GM21528 (cell line): ENCODE results near the gene SLC15A5.

Experiments used
- ATAC-seq: cut with Tn5 transposase; IDR thresholded peaks from one replicate; pipeline ENCODE4 v1.9.1; 2021; ENCODE audit warnings: mild to moderate bottlenecking, moderate library complexity; ENCODE audit not compliant: unreplicated experiment, low FRiP score

SLC15A5 gene

DNA sequence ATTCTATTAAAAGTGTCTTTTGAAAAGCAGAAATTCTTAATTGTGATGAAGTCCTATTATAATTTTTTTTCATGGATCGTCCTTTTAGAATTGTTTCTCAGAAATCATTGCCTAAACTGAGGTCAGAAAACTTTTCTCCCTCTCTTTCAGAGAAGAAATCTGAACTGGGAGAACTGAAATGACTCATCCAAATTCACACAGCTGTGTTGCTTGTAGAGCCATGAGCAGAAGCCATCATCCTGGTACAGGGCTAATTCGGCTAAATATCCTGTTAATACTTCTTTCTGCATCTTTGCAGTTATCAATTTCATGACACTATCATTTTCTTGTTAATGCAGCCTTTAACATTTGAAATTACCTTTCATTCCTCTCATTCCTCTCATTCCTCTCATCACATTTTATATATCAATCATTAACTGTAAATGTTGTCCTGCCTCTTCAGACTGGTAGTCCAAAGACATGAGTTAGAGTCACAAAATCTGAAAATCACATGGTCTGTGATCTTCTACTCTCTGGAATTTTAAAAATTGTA, 15.5 kb downstream of the SLC15A5 start:
- ATAC-seq: no peak

DNA sequence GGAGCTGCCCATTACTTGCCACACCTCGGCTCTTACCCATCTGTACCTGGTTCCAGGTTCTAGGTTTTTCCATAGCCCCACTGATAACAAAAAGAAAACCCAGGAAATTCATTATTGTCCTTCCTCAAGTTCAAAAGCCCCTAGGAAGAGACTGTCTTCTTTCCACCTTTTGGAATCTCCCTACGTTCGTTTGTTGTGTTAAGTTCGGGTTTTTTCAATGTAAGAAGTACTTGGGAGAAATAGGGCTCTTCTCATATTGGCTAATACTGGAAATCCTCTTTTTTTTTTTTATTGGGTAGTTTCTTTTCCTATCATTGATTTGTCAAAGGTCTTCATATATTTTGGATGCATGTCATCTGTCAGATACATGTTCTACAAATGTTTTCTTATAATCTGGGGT, 17.3 kb downstream of the SLC15A5 start:
- no peak for ATAC-seq

DNA sequence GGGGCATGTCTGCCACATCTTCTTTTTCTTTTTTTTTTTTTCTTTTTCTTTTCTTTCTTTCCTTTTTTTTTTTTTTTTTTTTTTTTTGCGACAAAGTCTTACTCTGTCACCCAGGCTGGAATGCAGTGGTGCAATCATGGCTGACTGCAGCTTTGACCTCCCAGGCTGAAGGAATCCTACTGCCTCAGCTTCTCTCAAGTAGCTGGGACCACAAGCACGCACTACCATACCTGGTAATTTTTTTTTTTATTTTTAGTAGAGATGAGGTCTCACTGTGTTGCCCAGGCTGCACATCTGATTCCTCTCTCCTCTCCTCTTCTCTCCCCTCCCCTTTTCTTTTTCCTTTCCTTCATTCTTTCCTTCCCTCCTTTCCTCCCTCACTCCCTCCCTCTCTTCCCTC, 18.5 kb downstream of the SLC15A5 start:
- ATAC-seq: no peak

DNA sequence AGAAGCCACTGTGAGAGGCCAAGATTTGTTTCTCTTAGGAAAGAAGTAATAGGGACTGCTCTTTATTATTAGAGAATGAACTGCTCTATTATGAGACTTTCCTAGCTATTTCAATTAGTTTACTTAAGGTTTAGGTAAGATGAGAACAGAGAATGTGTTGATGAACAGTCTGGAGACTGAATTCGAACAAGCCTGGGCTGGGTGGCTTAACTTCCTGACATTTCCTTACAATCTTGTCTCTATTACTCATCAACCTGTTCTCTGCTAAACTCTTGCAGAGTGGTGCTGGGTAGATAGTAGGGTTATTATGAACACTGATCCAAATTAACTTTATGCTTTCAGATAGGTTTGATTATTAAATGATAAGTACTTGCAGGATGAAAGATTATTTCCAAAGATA, 31.2 kb downstream of the SLC15A5 start:
- ATAC-seq: no peak

DNA sequence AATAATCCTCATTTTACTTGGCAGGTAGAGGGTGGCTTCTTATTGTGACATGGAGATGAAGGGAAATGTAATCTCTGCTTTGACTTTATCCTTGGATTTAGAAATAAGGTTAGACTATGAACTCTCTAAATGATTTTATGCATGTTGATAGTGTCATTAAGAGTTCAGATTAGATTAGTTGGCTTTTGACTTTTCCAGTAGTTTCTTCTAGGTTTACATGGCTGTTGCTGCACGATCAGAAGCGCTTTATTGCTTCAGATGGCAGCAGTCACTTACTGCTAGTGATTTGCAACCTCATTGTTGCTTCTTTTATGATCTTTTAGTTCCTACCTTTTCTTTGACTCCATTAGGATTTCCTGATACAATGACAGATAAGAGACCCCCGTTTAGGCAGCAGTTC, 32.3 kb downstream of the SLC15A5 start:
- ATAC-seq: no peak

DNA sequence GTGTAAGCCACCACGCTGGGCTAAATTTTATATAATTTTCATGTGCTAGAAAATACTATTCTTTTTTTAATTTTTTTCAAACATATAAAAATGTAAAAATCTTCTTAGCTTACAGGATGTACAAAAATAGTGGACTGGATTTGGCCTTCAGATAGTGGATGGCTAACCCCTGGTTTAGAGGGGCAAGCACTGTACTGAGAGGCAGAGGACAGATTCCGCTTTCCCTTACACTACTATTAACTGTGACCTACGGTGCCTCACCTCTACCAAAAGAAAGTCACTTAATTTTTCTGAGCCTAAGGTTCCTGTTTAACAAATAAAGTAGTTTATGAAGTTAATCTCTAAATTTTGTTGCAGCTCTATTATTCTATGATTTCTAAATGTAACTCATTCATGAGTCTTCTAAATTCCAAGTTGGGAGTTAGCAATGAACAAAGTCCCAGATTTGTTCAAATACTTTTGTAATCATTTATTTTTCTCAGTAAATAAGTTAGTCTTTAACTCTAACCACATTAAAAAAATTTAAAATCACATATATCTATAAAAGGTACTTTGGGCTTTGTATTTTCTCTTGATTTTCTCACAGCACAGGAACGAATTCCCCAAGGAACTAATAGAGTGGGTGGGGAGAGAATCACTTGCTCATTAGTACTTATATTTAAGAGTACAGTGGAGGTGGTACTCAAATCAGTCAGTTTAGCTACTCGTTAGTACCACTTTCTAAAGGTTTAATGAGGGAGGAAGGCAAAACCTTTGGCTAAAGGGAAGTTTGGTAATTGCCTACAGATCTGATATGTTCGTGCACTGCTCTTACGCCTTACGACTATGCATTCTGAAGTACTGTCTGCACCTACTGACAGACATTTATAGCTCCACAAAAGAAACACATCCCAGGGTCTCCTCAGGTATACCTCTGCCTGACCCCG, 33.7 kb downstream of the SLC15A5 start:
- ATAC-seq: no peak

DNA sequence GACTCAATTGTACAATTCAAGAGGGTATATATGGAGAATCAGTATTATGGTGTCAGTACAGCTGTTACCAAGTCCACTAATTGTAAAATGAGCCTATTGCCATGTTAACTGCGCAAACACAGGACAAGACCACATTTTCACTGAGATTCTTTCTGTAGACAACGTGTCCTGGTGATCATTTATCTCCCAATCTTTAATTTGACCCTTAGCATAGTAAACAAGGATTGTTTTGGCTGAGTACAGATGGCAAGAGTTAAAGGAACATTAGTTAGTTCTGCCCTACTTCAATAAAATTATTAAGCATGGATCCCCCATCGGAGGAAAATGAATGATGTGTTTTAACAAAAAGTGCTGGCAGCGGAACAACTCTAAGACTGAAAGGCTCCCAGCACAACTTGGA, 36.1 kb downstream of the SLC15A5 start:
- ATAC-seq: no peak

DNA sequence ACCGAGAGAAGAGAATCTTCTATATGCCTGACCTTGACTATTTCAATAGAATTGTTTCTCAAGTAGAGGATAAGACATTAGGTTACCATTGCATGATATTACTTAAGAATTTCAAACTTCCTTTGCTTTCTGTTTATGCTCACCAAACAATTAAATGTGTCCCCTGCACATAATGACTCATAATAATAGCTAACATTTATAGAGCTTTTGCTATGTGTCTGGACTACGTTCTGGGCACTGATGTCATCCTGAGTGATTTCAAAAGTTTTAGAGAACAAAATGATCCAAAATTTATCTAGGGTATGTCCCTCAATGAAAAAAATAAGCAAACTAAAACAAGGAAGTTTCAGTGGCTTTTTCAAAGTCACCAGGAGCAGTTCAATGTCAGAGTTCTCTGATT, 38.8 kb downstream of the SLC15A5 start:
- no peak for ATAC-seq

DNA sequence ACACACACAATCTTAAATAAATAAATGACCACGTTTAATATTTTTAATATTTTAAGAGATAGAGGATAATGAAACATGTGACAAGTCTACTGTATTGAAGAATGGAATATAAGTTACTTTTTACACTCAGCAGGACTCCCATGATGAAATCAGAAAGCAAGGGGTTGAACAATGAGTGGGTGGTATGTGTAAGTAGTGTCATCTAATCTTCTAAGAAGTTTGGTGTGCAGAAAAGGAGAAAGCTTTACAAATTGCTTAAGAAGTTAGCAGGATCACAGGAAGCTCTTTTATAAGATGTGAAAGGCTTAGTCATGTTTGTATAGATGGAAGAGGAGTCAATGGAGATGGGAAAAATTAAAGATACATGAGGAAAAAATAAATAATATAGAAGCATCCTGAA, 47.8 kb downstream of the SLC15A5 start:
- ATAC-seq: no peak

DNA sequence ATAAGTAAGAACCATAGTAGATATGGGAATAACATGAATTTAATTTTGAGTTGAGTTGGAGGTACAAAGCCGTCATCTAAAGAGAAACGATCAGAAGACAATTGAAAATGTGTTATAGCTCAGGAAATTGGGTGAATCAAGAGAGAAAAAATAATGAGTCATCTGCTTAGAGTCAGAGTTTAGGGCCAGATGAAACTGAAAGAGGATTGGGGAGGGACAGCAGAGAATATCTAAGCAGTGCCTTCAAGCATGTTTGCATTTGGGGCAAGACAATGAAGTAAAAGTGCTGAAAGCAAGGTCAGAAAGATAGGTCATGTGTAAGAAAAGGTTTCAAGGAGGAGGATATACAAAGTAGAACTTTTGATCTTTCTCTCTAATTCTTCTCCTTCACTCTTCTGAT, 49.4 kb downstream of the SLC15A5 start:
- ATAC-seq: no peak

DNA sequence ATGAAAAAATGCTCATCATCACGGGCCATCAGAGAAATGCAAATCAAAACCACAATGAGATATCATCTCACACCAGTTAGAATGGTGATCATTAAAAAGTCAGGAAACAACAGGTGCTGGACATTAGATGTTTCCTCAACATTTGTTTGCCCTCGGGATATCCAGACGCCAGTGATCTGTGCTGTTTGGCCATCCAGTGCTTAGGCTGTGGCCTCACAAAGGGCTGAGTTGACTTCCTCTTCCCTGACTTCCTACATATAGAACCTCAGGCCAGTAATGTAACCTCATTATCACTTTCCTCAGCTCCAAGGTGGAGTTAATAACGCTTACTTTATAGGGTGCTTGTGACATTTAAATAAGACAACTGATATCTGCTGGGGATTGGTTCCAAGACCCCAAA, 51.8 kb downstream of the SLC15A5 start:
- no peak for ATAC-seq

DNA sequence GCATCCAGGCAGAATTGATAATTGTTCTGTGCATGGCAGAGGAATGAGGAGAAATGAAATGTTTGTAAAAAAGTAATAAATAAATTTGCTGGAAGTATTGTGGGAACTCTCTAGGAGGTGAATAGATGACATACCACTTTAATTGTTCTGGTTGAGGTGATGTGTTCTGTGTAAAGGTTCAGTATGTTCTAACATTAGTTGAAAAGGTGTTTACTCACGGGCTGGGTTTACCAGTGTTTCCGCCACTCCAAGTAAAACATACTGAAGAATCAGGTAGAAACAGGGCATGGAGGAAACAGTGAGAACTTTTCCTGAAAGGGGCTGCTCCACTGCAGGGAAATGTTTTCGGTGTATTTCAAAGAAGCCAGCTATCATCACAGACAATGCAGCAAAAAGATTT, 53.3 kb downstream of the SLC15A5 start:
- ATAC-seq: no peak

DNA sequence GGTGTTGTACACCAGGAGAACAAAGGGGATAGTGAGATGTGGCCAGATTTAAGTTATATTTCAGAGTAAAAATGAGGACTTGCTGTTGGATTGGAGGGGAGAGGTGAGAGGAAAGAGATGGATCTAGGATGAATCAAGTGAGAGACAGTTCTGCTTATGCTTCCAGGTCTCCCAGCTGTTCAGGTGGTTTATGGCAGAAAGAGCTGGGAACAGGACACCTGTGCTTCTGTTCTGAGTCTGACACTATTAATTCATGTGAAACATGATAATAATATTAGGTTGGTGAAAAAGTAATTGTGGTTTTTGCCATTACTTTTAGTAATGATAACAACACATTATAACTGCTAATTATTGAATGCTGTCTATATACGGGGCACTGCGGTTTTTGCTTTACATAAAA, 55.7 kb downstream of the SLC15A5 start:
- no peak for ATAC-seq

DNA sequence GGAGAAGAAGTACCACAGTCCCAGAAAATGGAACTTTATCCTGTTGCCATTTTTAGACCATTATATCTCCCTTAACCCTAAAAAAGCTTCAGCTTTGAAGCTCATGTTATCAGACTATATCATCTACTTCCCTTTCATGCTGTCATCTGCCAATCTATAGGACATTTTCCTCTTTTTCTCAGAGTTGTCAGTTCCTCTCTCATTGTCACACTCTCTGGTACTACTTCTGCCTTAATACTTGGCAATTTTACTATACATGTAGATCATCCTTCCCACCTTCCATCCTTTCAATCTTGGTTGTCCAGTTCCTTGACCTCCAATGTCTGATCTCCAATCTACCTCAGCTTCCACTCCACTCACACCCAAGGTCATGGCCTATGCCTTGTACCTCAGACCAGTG, 57.4 kb downstream of the SLC15A5 start:
- no peak for ATAC-seq

DNA sequence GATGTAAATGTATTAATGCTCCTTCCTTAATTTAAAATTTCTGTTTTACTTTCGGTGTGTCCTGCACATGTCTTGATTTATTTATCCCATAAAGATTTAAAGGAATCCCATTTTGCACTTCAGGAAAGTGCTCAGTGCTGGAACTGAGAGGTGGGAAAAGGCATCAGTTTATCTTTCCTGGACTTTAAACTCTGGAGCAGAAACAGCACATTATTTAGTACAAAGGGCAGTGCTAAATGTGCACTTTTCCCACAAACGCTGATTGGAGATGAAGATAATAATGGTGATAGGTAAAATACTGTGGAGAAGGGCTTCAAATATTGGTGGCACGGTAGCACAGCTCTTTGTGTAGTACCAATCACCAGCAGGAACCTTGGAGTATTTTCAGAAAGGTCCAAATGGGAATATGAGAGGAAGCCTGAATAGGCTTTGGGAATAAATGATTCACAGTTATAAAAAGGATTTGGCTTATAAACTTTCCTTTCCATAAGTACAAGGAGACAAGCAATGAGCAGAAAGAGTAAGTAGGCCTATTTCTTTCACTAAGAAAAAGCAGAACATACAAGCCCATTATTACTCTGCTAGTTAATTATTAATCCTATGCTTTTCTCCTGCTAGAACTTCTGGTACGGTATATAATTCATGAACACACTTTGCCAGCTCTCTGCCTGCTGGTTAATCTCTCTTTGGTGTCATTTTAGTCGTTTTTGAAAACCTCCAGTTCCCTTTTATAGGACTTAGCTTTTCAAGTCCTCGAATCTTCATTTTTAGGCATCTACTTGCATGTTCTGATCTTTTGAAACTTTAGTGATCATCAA, 58.3 kb downstream of the SLC15A5 start:
- no peak for ATAC-seq

DNA sequence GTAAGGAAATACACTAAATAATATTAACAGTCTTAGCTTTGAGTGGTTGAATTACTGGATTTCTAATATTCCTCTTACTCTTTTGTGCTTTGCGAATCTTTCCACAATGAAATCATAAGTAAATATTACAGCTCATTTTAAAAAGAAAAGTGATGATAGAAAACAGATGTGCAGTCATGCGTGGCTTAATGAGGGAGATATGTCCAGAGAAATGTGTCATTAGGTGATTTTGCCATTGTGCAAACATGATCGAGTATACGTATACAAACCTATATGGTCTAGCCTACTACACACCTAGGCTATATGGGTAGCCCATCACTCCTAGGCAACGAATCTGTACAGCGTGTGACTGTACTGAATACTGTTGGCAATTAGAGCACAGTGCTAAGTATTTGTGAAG, 59.3 kb downstream of the SLC15A5 start:
- no peak for ATAC-seq

DNA sequence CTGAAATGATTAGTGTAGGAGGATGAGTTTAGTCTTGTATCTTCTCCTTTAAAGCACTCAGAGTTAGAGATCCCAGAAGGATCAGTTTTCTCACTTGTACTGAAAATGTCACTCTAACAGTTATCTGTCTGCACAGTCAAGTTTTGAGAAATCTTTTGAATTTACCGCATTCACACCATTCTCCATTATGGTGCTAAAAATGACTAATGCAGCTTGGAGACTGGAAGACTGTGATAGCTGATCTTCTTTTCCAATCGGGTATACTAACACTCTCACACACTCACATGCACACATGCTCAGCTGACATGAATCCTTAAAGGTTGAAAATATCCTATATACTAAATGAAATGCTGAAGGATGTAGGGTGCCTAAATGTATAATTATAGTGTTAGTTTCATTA, 65.8 kb downstream of the SLC15A5 start:
- no peak for ATAC-seq

DNA sequence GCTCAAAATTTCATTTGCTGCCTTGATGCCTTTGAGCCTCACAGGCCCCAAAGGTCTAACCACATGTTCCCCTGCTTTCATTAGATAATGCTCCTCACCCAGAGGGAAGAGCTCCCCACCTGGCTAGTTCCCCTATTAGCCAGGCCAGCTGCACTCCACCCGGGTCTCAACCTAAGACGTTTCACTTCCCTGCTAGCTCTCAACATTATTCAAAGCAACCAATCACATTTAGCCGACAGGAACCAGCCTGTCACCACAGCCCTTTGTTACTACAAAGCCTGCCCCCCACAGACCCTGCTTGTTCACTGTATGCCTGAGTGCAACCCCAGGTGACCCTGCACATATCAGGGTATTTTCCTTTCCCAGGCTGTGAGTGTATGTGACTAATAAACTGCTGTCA, 78.6 kb downstream of the SLC15A5 start:
- peak; percentile 91 for ATAC-seq

DNA sequence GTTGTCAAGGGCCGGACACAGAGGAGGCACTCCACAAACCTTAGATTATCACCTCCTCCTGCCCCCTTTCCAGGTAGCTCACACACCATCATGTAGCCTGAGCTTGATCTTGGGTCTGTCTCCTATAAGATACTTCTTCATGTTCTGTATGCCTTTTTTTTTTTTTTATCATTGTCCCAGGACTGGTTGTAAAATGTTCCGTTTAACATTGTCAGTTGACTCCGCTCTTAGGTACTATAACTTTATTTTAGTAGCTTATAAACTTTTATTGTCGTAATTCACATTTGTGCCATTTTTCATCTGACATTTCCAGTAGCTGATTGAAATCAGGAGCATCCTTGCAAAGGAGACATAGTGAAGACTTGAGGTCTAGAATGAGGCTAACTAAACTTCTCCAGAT, 79.9 kb downstream of the SLC15A5 start:
- no peak for ATAC-seq

DNA sequence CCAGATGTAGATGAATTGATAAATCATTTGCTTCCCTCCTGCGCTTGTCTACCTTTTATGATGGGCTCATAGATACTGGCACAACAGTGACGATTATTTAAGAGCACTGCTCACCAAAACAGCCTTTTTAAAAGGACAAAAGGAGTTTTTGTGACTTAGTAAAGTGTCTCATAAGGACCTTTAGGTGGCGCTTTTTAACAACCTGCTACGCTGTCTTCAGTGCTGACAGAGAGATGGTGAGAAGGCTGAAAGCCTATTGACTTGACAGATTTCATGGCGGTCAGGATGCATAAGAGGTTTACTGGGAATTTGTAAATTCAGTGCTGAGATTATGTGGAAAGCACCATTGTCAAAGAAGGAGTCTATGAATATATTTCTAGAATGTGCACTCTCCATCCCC, 87.6 kb downstream of the SLC15A5 start:
- no peak for ATAC-seq

DNA sequence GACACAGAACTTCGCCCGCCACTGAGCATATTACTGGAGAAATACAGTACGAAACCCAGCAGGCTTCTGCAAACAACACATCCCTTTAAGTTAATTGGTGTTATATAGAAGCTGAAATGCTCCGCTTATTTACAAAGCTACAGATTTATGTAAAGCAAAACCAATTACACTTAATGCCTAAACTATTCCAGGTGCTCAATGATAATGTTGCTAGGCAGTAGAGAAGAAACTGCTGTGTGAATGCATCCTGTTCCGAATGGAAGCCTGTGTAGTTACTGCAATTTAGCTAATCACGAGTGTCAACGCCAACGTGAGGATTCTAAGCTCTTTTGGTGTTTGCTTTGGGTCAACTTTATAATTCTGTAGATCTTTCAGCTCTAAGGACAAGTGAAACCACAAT, 89.8 kb downstream of the SLC15A5 start:
- ATAC-seq: no peak

DNA sequence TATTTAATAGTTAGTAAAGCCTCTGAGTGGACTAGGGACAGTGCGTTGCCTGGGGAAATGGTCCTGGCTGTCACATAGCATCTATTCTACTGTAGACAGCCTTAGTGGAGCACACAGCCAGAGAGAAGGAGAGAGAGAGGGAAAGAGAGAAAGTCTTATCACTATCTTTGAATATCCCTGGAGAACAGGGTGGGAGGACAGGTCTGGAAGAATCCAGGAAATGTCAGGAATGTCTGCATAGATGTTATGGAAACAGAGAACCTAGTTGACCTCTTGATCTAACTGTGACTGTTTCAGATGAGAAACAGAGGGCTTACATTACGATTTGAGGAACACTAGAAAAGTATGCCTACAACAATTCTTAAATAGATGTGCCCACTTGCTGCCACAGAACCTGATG, 92.8 kb downstream of the SLC15A5 start:
- ATAC-seq: no peak
